ENCODE measurements around the gene FBLN1. TPM values are rescaled to one million over a fixed set of nuclear protein-coding genes. Genes with fewer than 3 reads are reported as not detected.

FBLN1 gene
- total and polyA plus RNA-seq, 11 donors, result 22.4 to 239 (median 44.7) TPM

DNA sequence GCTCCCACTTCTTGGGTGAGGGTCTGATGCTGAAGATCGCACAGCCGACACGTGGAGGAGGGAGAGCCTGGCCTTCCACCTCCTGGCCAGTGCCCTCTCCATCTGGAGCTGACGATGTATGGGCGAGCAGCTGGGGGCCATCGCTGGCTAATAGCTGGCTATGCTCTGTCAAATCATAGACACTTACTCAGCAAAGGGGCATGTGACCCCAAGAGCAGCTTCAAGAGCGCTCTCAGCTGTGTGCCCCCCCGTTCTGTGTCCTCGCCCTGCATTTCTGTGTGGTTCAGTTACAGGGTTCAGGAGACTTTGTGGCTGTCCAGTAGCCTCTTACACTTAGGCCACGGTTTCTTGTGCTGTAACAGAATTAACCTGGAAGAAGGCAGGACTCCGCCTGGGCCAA lies 26.4 kb downstream of the FBLN1 start:
- H3K27ac ChIP-seq, result peak overlapping the region in 1 of 12 donors; percentile 31
- H3K27me3 ChIP-seq, result no peaks in the 10 kb centered on the region
- H3K9me3 ChIP-seq, result no peaks in the 10 kb centered on the region
- intact Hi-C loops (cut with DNase I), result no loop called here
- ATAC-seq (no peak), DNase-seq (no peak)
- TF ChIP-seq POLR2A (IDR thresholded peaks at IDR 0.05), result no peak
- TF ChIP-seq CTCF (IDR thresholded peaks at IDR 0.05), result no peak
- H3K36me3 ChIP-seq, result peaks cover 0 to 83% (median 8%) of the 10 kb centered on the region in 9 donors
- no peak overlapping the region for H3K4me3 ChIP-seq
- peaks cover 0 to 4% (median 0%) of the 10 kb centered on the region in 12 donors for H3K4me1 ChIP-seq
- 89 to 97% (median 94%) methylated on average over 10 to 11 of the region's 11 CpGs for WGBS, 4 donors

GRCh38 chr22:45529971-45530575 lies 27.4 kb downstream of the FBLN1 start:
- H3K4me1 ChIP-seq, result no peaks in the 10 kb centered on the region
- WGBS, 4 donors, result 87 to 91% (median 88%) methylated on average over 11 of the region's 11 CpGs

DNA sequence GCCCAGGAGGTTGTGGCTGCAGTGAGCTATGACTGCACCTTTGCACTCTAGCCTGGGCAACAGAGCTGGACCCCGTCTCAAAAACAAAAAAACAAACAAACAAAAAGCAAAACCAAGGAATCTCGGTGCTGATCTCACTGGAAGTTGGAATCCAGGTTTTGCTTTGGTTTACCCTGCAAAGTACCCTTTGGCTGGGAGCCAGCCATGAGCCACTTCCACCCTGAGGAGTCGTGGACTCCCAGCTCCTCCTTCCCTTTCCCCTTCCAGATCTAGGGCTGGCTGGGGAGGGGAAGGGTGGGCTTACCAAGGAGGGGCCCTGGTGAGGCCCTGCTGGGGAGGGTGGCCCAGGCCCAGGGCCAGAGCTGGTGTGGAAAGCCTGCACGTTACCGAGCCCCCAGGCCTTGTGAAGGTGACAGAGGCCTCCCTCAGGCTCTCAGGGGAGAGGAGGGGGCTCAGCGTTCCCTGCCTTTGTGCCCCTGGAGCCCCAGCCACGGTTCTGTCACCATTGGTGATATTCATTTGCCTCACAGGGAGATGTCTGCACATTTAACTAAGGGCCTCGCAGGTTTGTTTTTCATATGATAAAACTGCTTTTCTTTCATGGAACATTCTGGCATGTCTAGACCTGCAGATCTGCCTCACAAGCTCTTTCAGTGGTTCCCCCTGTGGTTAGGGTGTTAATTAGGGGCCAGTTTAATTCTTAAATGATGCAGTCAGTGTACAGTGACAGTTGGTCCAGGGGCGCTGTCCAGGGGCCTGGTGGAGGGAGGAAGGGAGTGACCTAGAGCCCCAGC lies 29.0 kb downstream of the FBLN1 start:
- Histone ChIP-seq H3K4me3 (no peak overlapping the region), H3K4me1 (peaks cover 0 to 2% (median 0%) of the 10 kb centered on the region in 12 donors), H3K27me3 (no peaks in the 10 kb centered on the region), H3K36me3 (peaks cover 0 to 82% (median 8%) of the 10 kb centered on the region in 9 donors), H3K9me3 (no peaks in the 10 kb centered on the region), H3K27ac (no peak overlapping the region)
- TF ChIP-seq CTCF (IDR thresholded peaks at IDR 0.05), result no peak
- no peak for TF ChIP-seq POLR2A (IDR thresholded peaks at IDR 0.05)
- intact Hi-C loops (cut with DNase I), result no loop called here
- DNase-seq (no peak), ATAC-seq (no peak)
- WGBS, 4 donors, result 76 to 86% (median 81%) methylated on average over 9 of the region's 9 CpGs

More at GRCh38 chr22:45529971-45530575, 27.4 kb downstream of the FBLN1 start:
- TF ChIP-seq CTCF (IDR thresholded peaks at IDR 0.05) (no peak), POLR2A (IDR thresholded peaks at IDR 0.05) (no peak)
- no peak overlapping the region for H3K27ac ChIP-seq
- no peaks in the 10 kb centered on the region for H3K27me3 ChIP-seq
- no peak overlapping the region for H3K4me3 ChIP-seq
- peaks cover 0 to 83% (median 8%) of the 10 kb centered on the region in 9 donors for H3K36me3 ChIP-seq
- intact Hi-C loops (cut with DNase I), result no loop called here
- ATAC-seq (no peak), DNase-seq (no peak)
- no peaks in the 10 kb centered on the region for H3K9me3 ChIP-seq

DNA sequence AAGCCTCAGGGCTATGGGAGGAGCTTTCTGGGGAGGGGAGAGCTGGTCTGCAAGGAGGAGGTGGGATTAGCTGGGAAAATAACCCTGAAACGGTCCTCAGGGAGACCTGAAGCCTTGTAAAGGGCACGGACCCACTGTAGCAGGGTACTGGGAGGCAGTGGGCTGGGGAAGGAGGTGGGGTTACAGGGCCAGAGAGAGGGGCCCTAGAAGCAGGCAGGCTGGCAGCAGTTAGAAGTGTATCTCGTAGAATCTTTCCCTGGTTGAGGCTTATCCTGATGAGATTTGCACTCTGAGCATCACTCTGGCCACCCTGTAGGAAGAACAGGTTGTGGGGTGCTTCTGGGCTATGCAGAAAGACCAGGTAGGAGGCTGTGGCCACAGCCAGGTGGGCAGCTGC lies 29.6 kb downstream of the FBLN1 start:
- DNase-seq, result no peak
- H3K27ac ChIP-seq, result no peak overlapping the region
- no peak for ATAC-seq
- H3K36me3 ChIP-seq, result peaks cover 0 to 81% (median 8%) of the 10 kb centered on the region in 9 donors
- H3K27me3 ChIP-seq, result no peaks in the 10 kb centered on the region
- no peaks in the 10 kb centered on the region for H3K9me3 ChIP-seq
- WGBS, 4 donors, result 70 to 78% (median 77%) methylated on average over 3 of the region's 3 CpGs
- intact Hi-C loops (cut with DNase I), result no loop called here
- no peak for TF ChIP-seq CTCF (IDR thresholded peaks at IDR 0.05)
- no peak for TF ChIP-seq POLR2A (IDR thresholded peaks at IDR 0.05)
- H3K4me3 ChIP-seq, result no peak overlapping the region
- peaks cover 0 to 8% (median 2%) of the 10 kb centered on the region in 12 donors for H3K4me1 ChIP-seq
